Limb (tissue), 2 donors: ENCODE data around the gene NLRP9.
"Not testable (repeated sequence)": the region's sequence is repeated elsewhere in the genome, so short reads cannot be mapped to it uniquely, and the experiment has no call there.

Experiments
- DNase-seq, 2 donors: peaks; one replicate each; pipeline ENCODE4 v3.0.0-alpha.2; 2016; ENCODE audit errors: extremely low spot score in 2 of 2

NLRP9 gene

DNA sequence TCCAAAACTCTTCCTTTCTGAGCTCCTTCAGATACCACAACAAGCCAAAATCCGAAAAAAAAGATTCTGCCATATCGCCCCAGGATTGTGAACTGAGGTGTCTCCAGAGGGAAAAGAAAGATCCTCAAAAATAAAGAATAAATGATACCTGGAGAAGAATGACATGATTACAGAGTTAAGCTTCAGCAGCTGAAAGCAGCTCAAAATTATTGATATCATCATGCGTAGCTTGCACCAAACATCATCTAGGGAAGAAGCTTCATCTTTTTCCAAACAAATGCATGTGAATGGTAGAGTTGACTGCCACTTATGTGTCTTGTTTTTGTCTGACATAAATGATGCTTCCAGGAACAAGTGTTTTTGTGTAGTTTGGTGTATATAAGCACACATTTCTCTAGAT lies at the start of gene NLRP9:
NLRP9 (minus strand) TSS at position 101 of the 400 bp plus-strand sequence; CDS start at position 73, 28 bp downstream.
- no peak for DNase-seq

DNA sequence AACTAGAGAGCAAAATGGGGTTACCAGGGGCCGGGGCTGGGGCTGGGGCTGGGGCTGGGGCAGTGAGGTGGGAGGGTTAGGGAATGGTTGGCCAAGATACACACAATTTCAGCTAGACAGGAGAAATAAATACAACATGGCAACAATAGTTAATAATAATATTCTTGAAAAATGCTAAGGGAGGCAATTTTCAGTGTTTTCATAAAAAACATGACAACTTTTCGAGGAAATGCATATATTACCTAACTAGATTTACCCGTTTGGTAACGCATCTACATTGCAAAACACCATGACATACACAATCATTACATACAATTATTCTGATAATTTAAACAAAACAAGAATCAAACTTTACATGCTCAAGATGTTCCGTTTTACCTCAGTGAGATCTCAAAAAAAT lies 42.9 kb upstream of the NLRP9 start:
- no peak for DNase-seq

- DNase-seq = no peak
These were observed 40.1 kb upstream of the NLRP9 start for GRCh38 chr19:55778331-55778730.

- no peak for DNase-seq
These were observed 39.3 kb upstream of the NLRP9 start for GRCh38 chr19:55777528-55777927.

- not testable (repeated sequence) for DNase-seq
These were observed 31.4 kb upstream of the NLRP9 start for GRCh38 chr19:55769632-55770031.

DNA sequence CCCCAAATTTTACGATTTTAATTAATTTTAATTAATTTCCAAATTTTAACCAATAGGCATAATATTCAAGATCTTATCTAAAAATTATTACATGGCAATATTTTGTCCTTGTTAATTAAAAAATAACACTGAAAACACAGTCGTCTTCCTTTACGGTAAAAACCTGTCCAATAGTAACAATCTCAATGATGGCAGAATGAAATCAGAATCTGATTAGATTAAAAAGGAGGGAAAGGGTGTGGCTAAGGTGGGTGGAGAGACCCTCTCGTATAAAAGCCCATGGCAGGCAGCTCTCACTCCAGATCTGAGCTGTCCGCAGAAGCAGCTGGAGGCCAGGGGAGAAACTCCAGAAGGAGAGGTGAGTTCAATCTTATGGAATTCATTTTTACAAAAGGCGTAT lies 30.6 kb upstream of the NLRP9 start, which contains the start of gene RFPL4AL1:
RFPL4AL1 (plus strand) TSS at position 301 of the 400 bp plus-strand sequence. CDS start 2,687 bp downstream, outside the sequence.
- DNase-seq = not testable (repeated sequence)

GRCh38 chr19:55766466-55766865 lies 28.3 kb upstream of the NLRP9 start:
- DNase-seq = no peak

DNA sequence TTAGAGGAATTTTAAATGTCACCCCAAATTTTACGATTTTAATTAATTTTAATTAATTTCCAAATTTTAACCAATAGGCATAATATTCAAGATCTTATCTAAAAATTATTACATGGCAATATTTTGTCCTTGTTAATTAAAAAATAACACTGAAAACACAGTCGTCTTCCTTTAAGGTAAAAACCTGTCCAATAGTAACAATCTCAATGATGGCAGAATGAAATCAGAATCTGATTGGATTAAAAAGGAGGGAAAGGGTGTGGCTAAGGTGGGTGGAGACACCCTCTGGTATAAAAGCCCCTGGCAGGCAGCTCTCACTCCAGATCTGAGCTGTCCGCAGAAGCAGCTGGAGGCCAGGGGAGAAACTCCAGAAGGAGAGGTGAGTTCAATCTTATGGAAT lies 20.6 kb upstream of the NLRP9 start, which contains the start of gene RFPL4A:
RFPL4A (plus strand) TSS at position 301 of the 400 bp plus-strand sequence. CDS start 2,704 bp downstream, outside the sequence.
- DNase-seq = not testable (repeated sequence)

DNA sequence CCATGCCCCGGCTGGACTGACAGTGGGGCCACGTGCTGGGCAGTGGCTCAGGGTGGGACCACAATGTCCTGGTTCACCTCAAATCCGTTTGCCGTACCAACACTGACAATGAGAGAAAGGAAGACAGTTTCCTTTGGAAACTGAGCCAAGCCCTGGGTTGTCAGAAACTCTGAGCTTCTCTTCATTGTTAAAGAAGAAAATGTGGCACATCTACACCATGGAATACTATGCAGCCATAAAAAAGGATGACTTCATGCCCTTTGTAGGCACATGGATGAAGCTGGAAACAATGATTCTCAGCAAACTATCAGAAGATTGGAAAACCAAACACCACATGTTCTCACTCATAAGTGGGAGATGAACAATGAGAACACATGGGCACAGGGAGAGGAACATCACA lies 18.6 kb upstream of the NLRP9 start:
- DNase-seq = not testable (repeated sequence)

- no peak for DNase-seq
These were observed 15.2 kb upstream of the NLRP9 start for GRCh38 chr19:55753401-55753800.

- DNase-seq = no peak
These were observed 12.5 kb upstream of the NLRP9 start for GRCh38 chr19:55750715-55751114.

DNA sequence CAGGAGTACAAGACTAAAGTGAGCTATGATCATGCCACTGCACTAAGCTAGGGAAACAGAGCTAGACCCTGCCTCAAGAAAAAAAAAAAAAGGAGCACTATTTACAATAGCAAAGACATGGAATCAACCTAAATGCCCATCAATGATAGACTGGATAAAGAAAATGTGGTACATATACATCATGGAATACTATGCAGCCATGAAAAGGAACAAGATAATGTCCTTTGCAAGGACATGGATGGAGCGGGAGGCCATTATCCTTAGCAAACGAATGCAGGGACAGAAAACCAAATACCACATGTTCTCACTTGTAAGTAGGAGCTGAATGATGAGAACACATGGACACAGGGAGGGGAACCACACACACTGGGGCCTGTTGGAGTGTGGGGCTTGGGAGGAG lies 7.8 kb downstream of the NLRP9 start:
- DNase-seq = not testable (repeated sequence)

DNA sequence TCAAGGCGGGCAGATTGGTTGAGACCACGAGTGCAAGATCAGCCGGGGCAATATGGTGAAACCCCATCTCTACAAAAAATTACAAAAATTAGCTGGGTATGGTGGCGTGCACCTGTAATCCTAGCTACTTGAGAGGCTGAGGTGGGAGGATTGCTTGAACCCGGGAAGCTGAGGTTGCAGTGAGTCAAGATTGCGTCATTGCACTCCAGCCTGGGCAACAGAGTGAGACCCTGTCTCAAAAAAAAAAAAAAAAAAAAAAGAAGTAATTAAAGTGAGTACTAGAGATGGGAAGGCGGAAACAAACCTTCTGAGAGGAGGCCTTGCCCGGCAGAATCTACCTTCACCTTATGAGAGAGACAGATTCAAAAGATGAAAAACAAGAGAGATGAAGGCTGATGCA lies 14.7 kb downstream of the NLRP9 start:
- DNase-seq = no peak

- no peak for DNase-seq
These were observed 17.4 kb downstream of the NLRP9 start for GRCh38 chr19:55720801-55721200.

GRCh38 chr19:55720214-55720746 lies 17.9 kb downstream of the NLRP9 start:
- DNase-seq = no peak

GRCh38 chr19:55717879-55718711 lies 20.1 kb downstream of the NLRP9 start:
- not testable (repeated sequence) for DNase-seq

DNA sequence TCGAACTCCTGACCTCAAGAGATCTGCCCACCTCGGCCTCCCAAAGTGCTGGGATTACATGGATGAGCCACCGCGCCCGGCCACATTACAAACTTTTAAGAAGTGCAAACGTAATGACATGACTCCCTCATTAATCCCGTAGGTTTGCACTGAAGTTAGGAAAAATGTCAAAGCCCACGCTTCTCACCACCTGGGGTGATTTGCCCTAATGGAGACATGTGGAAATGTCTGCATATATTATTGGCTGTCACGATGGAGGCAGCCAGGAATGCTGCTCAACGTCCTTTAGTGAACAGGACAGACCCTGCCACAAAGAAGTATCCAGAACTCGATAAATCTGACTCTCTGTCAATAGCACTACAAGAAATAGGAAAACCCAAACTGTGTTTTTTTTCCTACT lies 21.0 kb downstream of the NLRP9 start:
- DNase-seq = no peak

DNA sequence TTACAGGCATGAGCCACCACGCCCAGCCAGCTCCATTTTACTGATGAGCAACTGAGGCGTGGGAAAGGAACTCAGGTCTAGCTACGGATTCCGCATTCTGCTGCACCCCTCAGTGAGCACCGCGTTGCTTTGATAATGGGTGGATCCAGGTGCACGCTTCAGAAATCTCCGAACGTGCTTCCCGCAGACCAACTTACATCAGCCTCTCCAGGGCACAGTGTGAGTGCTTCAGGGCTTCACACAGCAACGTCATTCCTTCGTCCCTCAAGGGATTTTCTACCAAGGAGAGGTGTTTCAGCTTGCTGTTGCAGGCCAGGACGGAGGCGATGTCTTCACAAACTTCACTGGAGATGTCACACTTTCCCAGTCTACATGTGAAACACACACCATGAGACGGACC lies 21.7 kb downstream of the NLRP9 start:
- DNase-seq = no peak

DNA sequence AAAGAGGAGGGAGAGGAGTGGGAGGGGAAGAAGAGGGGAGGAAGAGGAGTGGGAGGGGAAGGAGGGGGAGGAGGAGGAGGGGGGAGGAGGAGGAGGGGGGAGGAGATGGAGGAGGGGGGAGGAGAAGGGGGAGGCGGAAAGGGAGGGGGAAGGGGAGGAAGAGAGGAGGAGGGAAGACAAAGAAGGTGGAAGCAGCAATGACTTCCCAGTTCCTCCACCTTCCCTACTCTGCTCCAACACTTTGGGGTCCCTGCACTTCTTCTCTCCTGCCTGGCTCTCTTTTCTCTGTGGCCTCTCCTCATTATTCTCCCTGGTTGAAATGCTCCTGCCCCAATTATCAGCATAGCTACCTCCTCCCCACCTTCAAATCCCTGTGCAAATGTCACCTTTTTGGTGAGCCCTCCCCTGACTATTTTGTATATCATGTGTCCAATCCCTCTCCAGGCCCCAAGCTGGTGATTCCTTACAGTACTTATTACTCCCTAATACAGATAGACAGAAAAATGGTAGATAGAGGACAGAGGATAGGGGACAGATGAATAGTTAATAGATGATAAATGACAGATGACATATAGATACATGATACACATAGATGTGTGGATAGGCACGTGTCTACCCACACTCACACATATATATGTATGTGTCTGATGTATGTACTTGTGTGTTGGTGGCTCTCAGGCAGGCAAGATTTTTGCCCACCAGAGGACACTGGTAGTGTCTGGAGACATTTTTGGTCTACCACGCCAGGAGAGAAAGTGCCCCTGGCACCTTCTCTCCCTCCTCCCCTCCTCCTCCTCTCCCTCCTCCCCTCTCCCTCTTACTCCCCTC lies 25.2 kb downstream of the NLRP9 start:
- no peak for DNase-seq

DNA sequence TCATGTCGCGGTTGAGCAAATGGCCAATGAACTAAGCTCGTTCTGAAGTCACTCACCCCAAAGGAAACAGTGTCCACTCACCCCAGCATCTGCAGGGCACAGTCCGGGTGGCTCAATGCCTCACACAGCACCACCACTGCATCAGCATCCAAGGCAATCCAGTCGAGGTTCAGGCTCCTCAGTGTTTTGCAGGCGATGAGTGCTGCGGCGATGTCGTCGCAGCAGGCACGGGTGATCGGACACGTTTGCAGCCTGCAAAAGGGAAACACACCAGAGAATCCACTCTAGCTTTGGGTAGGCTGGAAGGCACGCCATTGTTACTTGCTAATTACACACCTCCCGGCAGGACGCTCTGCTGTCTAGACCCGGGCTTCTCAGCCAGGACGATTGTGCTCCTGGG lies 26.5 kb downstream of the NLRP9 start:
- DNase-seq = no peak

GRCh38 chr19:55705972-55706371 lies 32.2 kb downstream of the NLRP9 start:
- no peak for DNase-seq
